ENCODE data around the gene DPYD.
A peak's percentile ranks its signal among the peaks of the same experiment; 100 is the strongest.

DPYD gene

GRCh38 chr1:97050506-97050905 is 870.3 kb downstream of the DPYD start:
- Histone ChIP-seq H3K4me3 (ENCODE audit: severe bottlenecking) (no peak overlapping the region), H3K27ac (ENCODE audit: poor library complexity, severe bottlenecking) (no peak overlapping the region), H3K9me3 (ENCODE audit: severe bottlenecking) (no peaks in the 10 kb centered on the region), H3K27me3 (ENCODE audit: insufficient read depth, poor library complexity, severe bottlenecking) (no peaks in the 10 kb centered on the region), H3K36me3 (ENCODE audit: low read depth) (no peaks in the 10 kb centered on the region), H3K4me1 (ENCODE audit: insufficient read depth, poor library complexity, severe bottlenecking) (peaks cover 4% of the 10 kb centered on the region)
- TF ChIP-seq, protein P1, sequence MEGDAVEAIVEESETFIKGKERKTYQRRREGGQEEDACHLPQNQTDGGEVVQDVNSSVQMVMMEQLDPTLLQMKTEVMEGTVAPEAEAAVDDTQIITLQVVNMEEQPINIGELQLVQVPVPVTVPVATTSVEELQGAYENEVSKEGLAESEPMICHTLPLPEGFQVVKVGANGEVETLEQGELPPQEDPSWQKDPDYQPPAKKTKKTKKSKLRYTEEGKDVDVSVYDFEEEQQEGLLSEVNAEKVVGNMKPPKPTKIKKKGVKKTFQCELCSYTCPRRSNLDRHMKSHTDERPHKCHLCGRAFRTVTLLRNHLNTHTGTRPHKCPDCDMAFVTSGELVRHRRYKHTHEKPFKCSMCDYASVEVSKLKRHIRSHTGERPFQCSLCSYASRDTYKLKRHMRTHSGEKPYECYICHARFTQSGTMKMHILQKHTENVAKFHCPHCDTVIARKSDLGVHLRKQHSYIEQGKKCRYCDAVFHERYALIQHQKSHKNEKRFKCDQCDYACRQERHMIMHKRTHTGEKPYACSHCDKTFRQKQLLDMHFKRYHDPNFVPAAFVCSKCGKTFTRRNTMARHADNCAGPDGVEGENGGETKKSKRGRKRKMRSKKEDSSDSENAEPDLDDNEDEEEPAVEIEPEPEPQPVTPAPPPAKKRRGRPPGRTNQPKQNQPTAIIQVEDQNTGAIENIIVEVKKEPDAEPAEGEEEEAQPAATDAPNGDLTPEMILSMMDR (IDR thresholded peaks at IDR 0.05; ENCODE audit: poor library complexity, severe bottlenecking) = peak; percentile 45
- DNase-seq (ENCODE audit: low spot score) = no peak
- no peak for ATAC-seq (ENCODE audit: low read depth)

- Histone ChIP-seq H3K27ac (ENCODE audit: poor library complexity, severe bottlenecking) (no peak overlapping the region), H3K9me3 (ENCODE audit: severe bottlenecking) (no peaks in the 10 kb centered on the region), H3K27me3 (ENCODE audit: insufficient read depth, poor library complexity, severe bottlenecking) (no peaks in the 10 kb centered on the region), H3K4me3 (ENCODE audit: severe bottlenecking) (no peak overlapping the region), H3K4me1 (ENCODE audit: insufficient read depth, poor library complexity, severe bottlenecking) (peaks cover 4% of the 10 kb centered on the region), H3K36me3 (ENCODE audit: low read depth) (no peaks in the 10 kb centered on the region)
- DNase-seq (ENCODE audit: low spot score) (no peak), ATAC-seq (ENCODE audit: low read depth) (no peak)
- TF ChIP-seq, protein P1 (IDR thresholded peaks at IDR 0.05; ENCODE audit: poor library complexity, severe bottlenecking) = no peak
These were observed 873.4 kb downstream of the DPYD start for GRCh38 chr1:97047421-97047793.

DNA sequence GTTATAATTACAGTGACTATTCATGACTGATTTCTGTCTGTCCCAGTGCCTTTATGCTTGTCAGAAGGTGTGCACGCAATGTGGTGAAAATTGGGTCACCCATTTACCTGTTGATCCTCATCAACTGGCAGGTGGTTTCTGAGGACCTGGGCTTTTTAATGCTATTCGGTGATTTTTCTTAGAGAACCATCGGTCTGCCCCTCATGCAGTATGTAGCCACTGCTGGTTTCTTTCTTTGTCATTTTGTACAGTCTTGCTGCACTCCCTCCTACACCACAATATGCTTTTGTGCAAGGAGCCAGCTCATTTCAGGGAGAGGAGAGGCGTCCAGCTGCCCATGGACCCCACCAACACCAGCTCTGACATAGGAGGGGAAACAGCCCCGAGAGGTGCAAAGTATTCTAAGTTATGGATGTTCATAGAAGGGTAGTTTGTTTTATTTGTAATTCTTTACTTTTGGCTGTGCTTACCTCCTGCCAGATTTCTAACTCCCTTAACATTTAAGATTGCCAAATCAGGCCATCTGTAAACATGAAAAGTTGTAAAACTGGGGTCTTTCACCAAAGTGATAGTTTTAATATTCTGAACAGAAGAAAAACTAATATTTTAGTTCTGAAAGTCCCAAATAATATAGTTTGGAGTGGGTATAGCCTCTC is 873.9 kb downstream of the DPYD start:
- Histone ChIP-seq H3K9me3 (ENCODE audit: severe bottlenecking) (no peaks in the 10 kb centered on the region), H3K36me3 (ENCODE audit: low read depth) (no peaks in the 10 kb centered on the region), H3K4me1 (ENCODE audit: insufficient read depth, poor library complexity, severe bottlenecking) (peaks cover 4% of the 10 kb centered on the region), H3K27ac (ENCODE audit: poor library complexity, severe bottlenecking) (no peak overlapping the region), H3K4me3 (ENCODE audit: severe bottlenecking) (no peak overlapping the region), H3K27me3 (ENCODE audit: insufficient read depth, poor library complexity, severe bottlenecking) (no peaks in the 10 kb centered on the region)
- DNase-seq (ENCODE audit: low spot score) (no peak), ATAC-seq (ENCODE audit: low read depth) (no peak)
- TF ChIP-seq, protein P1 (IDR thresholded peaks at IDR 0.05; ENCODE audit: poor library complexity, severe bottlenecking) = no peak

- no peak overlapping the region for H3K27ac ChIP-seq (ENCODE audit: poor library complexity, severe bottlenecking)
- H3K36me3 ChIP-seq (ENCODE audit: low read depth) = no peaks in the 10 kb centered on the region
- no peaks in the 10 kb centered on the region for H3K4me1 ChIP-seq (ENCODE audit: insufficient read depth, poor library complexity, severe bottlenecking)
- TF ChIP-seq, protein P1 (IDR thresholded peaks at IDR 0.05; ENCODE audit: poor library complexity, severe bottlenecking) = no peak
- H3K27me3 ChIP-seq (ENCODE audit: insufficient read depth, poor library complexity, severe bottlenecking) = no peaks in the 10 kb centered on the region
- no peaks in the 10 kb centered on the region for H3K9me3 ChIP-seq (ENCODE audit: severe bottlenecking)
- no peak for ATAC-seq (ENCODE audit: low read depth)
- H3K4me3 ChIP-seq (ENCODE audit: severe bottlenecking) = no peak overlapping the region
- no peak for DNase-seq (ENCODE audit: low spot score)
These were observed 876.6 kb downstream of the DPYD start for GRCh38 chr1:97044159-97044760.

- H3K27me3 ChIP-seq (ENCODE audit: insufficient read depth, poor library complexity, severe bottlenecking) = no peaks in the 10 kb centered on the region
- H3K4me1 ChIP-seq (ENCODE audit: insufficient read depth, poor library complexity, severe bottlenecking) = no peaks in the 10 kb centered on the region
- no peak overlapping the region for H3K4me3 ChIP-seq (ENCODE audit: severe bottlenecking)
- ATAC-seq (ENCODE audit: low read depth) (no peak), DNase-seq (ENCODE audit: low spot score) (no peak)
- H3K36me3 ChIP-seq (ENCODE audit: low read depth) = no peaks in the 10 kb centered on the region
- no peak overlapping the region for H3K27ac ChIP-seq (ENCODE audit: poor library complexity, severe bottlenecking)
- TF ChIP-seq, protein P1 (IDR thresholded peaks at IDR 0.05; ENCODE audit: poor library complexity, severe bottlenecking) = no peak
- H3K9me3 ChIP-seq (ENCODE audit: severe bottlenecking) = no peaks in the 10 kb centered on the region
These were observed 878.3 kb downstream of the DPYD start for GRCh38 chr1:97042551-97042950.

Measured in RWPE2 (cell line).